ENCODE measurements around the gene SCYL3. TPM values are rescaled to one million over a fixed set of nuclear protein-coding genes. Genes with fewer than 3 reads are reported as not detected.
"Not testable (repeated sequence)": the region's sequence is repeated elsewhere in the genome, so short reads cannot be mapped to it uniquely, and the experiment has no call there.

The SCYL3 gene
- total RNA-seq, 2 donors from 2014 or later = 6.4 to 6.5 TPM

- no peaks in the 10 kb centered on the region for H3K4me1 ChIP-seq
- DNase-seq (ENCODE audit: low spot score) = no peak
- no peaks in the 10 kb centered on the region for H3K9me3 ChIP-seq
- no peak for TF ChIP-seq CTCF (IDR thresholded peaks at IDR 0.05)
- peaks cover 95% of the 10 kb centered on the region for H3K36me3 ChIP-seq
- H3K27ac ChIP-seq = no peak overlapping the region
- no peak overlapping the region for H3K4me3 ChIP-seq
- H3K27me3 ChIP-seq = no peaks in the 10 kb centered on the region
Observed at GRCh38 chr1:169866577-169866976, 27.1 kb downstream of the SCYL3 start.

- not testable (repeated sequence) for H3K27me3 ChIP-seq; H3K4me3 ChIP-seq; H3K27ac ChIP-seq; H3K9me3 ChIP-seq; DNase-seq (ENCODE audit: low spot score); H3K4me1 ChIP-seq
- H3K36me3 ChIP-seq = peaks cover 92% of the 10 kb centered on the region
Observed at GRCh38 chr1:169864531-169864930, 29.2 kb downstream of the SCYL3 start.

GRCh38 chr1:169860750-169861149, 32.9 kb downstream of the SCYL3 start:
- H3K4me3 ChIP-seq = no peak overlapping the region
- no peaks in the 10 kb centered on the region for H3K9me3 ChIP-seq
- no peak overlapping the region for H3K27ac ChIP-seq
- H3K4me1 ChIP-seq = no peaks in the 10 kb centered on the region
- DNase-seq (ENCODE audit: low spot score) = no peak
- no peak for TF ChIP-seq CTCF (IDR thresholded peaks at IDR 0.05)
- H3K27me3 ChIP-seq = no peaks in the 10 kb centered on the region
- peaks cover 58% of the 10 kb centered on the region for H3K36me3 ChIP-seq

GRCh38 chr1:169860187-169860586, 33.5 kb downstream of the SCYL3 start:
- no peak overlapping the region for H3K4me3 ChIP-seq
- TF ChIP-seq CTCF (IDR thresholded peaks at IDR 0.05) = no peak
- peaks cover 58% of the 10 kb centered on the region for H3K36me3 ChIP-seq
- H3K9me3 ChIP-seq = no peaks in the 10 kb centered on the region
- H3K27ac ChIP-seq = no peak overlapping the region
- H3K4me1 ChIP-seq = no peaks in the 10 kb centered on the region
- no peaks in the 10 kb centered on the region for H3K27me3 ChIP-seq
- DNase-seq (ENCODE audit: low spot score) = no peak

- H3K4me1 ChIP-seq = no peaks in the 10 kb centered on the region
- H3K9me3 ChIP-seq = no peaks in the 10 kb centered on the region
- no peaks in the 10 kb centered on the region for H3K27me3 ChIP-seq
- H3K4me3 ChIP-seq = no peak overlapping the region
- DNase-seq (ENCODE audit: low spot score) = no peak
- TF ChIP-seq CTCF (IDR thresholded peaks at IDR 0.05) = no peak
- H3K27ac ChIP-seq = no peak overlapping the region
- peaks cover 58% of the 10 kb centered on the region for H3K36me3 ChIP-seq
Observed at GRCh38 chr1:169859001-169859400, 34.7 kb downstream of the SCYL3 start.

GRCh38 chr1:169858467-169858866, 35.2 kb downstream of the SCYL3 start:
- no peak for DNase-seq (ENCODE audit: low spot score)
- H3K4me1 ChIP-seq = no peaks in the 10 kb centered on the region
- H3K9me3 ChIP-seq = no peaks in the 10 kb centered on the region
- H3K4me3 ChIP-seq = no peak overlapping the region
- H3K27me3 ChIP-seq = no peaks in the 10 kb centered on the region
- TF ChIP-seq CTCF (IDR thresholded peaks at IDR 0.05) = no peak
- H3K27ac ChIP-seq = no peak overlapping the region
- H3K36me3 ChIP-seq = peaks cover 60% of the 10 kb centered on the region

Measured in right atrium auricular region (tissue), 2 donors.